Activated T-helper 1 cell treated with anti-CD3 and anti-CD28 coated beads, Interleukin-2, amount 50 U/mL, for 16 hours (primary cell): ENCODE measurements around the gene BICRAL.
"Not testable (repeated sequence)": the region's sequence is repeated elsewhere in the genome, so short reads cannot be mapped to it uniquely, and the experiment has no call there.

ENCODE experiments used
- DNase-seq, 2 donors: peaks; one replicate each; pipeline ENCODE4 v3.0.0-alpha.2; 2020; ENCODE audit warnings: low read depth in 1 of 2, low spot score in 1 of 2

BICRAL gene, protein sequence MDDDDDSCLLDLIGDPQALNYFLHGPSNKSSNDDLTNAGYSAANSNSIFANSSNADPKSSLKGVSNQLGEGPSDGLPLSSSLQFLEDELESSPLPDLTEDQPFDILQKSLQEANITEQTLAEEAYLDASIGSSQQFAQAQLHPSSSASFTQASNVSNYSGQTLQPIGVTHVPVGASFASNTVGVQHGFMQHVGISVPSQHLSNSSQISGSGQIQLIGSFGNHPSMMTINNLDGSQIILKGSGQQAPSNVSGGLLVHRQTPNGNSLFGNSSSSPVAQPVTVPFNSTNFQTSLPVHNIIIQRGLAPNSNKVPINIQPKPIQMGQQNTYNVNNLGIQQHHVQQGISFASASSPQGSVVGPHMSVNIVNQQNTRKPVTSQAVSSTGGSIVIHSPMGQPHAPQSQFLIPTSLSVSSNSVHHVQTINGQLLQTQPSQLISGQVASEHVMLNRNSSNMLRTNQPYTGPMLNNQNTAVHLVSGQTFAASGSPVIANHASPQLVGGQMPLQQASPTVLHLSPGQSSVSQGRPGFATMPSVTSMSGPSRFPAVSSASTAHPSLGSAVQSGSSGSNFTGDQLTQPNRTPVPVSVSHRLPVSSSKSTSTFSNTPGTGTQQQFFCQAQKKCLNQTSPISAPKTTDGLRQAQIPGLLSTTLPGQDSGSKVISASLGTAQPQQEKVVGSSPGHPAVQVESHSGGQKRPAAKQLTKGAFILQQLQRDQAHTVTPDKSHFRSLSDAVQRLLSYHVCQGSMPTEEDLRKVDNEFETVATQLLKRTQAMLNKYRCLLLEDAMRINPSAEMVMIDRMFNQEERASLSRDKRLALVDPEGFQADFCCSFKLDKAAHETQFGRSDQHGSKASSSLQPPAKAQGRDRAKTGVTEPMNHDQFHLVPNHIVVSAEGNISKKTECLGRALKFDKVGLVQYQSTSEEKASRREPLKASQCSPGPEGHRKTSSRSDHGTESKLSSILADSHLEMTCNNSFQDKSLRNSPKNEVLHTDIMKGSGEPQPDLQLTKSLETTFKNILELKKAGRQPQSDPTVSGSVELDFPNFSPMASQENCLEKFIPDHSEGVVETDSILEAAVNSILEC

DNA sequence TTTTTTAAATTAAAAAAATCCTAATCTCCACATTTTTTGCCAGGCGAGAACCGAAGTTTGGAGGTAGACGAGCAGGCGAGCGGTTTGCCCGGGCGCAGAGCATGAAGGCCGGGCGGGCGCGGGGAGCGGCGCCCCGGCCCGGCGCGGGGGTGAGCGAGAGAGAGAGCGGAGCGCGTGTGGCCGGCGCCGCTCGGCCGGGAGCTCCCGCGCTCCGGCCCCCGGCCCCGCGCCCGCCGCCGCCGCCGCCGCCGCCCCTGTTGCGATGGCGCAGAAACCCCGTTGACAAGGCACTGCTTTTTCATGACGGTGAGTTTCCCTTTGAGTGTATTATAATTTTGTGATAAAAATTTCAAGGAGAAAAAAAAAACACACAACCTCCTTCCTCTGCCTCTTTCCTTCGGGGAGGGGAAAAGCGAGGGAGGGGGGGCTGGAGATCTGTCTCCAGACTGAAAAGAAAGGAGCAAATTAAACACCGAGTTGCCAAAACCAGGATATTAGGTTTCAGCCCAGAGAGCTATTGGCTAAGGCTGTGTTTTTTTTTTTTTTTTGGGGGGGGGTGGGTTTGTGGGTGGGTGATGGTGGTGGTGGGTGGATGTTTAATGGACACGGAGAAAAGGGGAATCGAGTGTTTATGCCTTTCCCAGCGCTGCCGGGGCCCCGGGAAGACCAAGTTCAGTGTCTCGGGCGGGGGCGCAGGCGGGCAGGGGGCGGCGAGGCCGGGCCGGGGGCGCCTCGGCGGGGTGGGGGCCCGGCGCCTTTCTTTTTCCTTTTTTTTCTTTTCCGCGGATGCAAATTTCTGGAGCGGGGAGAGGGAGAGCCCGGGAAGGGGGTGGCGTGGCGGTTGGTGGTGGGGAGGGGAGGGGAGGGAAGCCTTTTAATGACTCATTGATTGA, at the start of gene BICRAL:
TSS of gene BICRAL (plus strand) at position 257 of the 893 bp plus-strand sequence. CDS start 39,971 bp downstream, outside the sequence.
- DNase-seq = peak; percentile 41 to 53

DNA sequence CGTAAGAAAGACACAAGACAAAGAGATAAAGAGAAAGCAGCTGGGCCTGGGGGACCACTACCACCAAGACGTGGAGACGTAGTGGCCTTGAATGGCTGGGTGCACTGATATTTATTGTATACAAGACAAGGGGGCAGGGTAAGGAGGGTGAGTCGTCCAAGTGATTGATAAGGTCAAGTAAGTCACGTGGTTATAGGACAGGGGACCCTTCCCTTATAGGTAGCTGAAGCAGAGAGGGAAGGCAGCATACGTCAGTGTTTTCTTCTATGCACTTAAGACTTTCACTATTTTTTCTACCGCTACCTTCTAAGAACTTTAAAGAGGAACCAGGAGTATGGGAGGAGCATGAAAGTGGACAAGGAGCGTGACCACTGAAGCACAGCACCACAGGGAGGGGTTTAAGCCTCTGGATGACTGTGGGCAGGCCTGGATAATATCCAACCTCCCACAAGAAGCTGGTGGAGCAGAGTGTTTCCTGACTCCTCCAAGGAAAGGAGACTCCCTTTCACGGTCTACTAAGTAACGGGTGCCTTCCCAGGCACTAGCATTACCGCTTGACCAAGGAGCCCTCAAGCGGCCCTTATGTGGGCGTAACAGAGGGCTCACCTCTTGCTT, 47.9 kb upstream of the BICRAL start:
- not testable (repeated sequence) for DNase-seq

DNA sequence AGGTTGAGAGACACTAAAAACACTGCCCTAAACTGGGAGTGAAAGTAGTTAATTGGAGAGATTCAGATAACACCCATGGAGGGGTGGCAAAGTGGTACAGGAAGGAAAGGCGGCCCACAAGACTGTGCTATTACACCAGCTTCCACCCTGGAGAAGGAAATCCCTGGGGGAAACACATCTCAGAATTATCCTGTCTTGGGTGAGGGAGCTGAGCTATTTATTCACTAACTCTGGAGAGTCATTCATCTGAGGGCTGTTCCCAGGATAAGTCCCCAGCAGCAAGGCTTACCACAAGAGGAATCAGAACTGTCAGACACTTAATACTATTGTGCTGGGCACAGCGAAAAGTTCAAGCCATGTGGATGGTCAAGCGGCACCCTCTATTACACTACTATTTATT, 45.9 kb upstream of the BICRAL start:
- no peak for DNase-seq

DNA sequence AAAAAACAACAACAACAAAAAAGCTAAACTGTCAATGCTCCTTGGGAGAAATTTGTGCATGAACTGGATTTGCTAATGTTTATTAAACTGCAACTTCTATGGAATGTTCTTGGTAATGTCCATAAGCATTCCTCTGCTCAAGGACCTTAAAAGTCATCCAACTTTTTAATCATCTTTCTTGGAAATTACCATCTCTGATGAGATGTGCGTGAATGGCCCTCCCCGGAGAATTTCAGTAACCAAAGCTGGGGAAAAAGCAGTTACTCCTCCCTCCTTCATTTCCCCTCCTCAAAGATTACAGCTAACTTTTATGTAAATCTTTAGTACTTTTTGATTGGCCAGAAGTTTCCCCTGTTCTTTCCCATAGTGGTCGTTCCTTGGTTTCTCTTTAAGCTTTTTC, 41.1 kb upstream of the BICRAL start:
- no peak for DNase-seq

DNA sequence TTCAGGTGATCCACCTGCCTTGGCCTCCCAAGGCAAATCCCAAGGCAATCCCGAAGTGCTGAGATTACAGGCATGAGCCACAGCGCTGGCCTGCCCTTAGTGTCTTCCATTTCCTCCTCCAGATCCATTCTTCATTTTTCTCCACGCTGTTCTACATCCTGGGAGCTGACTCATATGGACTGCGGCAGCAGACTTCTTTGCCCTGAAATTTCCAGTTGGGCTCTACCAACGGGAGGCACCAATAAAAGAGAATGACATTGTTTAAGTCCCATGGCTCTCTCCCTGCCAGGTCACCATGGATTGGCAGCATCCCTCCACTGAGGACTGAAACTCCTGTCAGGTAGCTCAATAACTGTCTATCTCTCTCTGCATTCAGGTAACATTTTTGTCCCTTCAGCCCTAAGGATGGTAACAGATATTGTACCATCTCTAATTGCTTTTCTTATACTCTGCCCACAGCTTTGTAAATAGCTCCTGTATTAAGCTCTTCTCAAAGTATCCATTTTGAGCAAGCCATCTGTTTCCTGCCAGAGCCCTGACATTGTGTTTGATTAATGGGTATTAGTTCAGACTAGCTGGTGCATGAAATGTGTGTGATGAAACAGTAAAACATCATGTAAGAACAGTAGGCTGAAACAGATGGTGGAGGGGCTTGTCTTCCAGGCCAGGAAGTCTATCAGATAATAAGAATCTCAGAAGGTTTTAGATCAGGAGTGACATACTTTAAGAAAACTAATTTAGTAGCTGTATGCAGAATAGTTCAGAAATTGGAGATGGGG, 39.5 kb upstream of the BICRAL start:
- DNase-seq = no peak

DNA sequence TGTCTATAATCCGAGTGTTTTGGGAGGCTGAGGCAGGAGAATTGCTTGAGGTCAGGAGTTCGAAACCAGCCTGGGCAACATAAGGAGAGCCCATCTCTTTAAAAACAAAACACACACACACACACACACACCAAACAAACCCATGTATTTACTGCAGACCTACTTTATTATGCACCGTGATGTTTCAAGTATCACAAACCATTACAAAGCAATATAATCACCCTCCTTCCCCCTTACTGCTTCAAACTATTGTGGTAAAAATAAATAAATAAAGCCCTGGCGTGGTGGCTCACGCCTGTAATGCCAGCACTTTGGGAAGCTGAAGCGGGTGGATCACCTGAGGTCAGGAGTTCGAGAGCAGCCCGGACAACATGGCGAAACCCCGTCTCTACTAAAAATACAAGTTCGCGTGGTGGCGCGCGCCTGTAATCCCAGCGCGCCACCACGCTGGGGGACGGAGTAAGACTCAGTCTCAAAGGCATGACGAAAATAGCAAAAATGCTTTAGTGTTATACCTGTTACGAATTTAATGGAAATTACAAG, 37.4 kb upstream of the BICRAL start:
- no peak for DNase-seq

DNA sequence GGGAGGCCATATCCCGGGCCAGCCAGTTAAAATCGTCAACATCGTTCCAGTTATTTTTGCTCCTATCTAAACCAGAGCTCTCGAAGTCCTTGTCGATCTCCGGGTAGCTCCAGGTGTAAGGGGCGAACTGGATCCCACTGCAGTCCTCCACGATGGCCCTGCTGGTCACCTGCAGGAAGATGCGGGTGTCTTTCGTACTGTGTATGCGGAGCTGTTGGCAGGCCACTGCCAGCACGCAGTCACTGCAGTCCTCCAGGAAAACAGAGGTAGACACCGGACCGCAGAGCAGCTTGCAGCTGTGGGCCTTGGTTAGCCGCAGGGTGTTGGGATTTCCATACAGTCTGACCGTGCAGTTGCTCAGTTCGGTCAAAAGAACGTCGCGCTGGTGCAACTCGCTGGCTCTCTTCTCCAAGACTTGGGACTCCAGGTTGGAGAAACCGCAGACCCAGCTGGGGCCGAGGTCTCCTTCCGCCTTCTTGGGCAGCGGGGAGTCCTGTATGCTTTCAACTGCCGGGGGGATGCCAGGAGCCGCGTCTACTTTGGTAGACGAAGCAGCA, 36.7 kb upstream of the BICRAL start:
- DNase-seq = no peak

DNA sequence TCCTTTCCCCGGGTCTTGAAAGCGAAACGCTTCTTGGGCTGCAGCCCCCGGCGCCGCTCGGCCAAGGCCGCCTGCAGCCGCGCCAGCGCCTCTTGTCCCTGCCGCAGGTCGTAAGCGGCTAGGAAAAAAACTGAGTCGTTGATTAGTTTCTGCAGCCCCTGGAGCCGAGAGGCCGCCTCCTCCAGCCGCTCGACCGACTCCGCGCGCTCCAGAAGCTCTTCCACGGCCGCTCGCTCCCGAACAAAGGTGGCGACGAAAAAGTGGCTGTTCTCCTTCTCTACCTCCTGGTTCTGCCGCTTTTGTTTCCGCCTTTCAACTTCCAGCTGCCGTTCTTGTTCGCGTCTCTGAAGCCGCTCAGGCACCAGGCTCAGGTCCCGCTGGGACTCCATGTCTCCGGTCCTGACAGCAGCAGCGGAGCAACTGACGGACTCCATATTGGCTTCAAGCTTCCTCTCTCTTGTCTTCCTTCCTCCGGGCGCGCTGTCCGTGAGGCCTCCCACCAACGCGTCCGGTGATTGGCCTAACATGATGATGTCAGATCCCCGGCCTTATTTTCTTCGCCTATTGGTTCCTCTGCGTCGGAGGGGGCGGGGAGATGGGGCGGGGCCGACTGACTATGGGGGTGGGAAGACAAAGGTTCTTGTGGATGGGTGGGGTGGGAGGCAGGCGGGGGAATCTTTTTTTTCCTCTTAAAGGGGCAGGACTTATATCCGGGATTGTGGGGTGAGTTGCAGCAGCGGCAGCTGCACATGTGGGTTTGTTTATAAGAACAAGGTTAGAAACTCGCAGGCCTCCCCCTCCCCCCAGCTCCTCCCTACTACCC, 36.0 kb upstream of the BICRAL start, which contains the start of gene TBCC:
TSS of gene TBCC (minus strand) at position 464 of the 823 bp plus-strand sequence. CDS start at position 434, 30 bp downstream.
- peak; percentile 85 to 89 for DNase-seq

DNA sequence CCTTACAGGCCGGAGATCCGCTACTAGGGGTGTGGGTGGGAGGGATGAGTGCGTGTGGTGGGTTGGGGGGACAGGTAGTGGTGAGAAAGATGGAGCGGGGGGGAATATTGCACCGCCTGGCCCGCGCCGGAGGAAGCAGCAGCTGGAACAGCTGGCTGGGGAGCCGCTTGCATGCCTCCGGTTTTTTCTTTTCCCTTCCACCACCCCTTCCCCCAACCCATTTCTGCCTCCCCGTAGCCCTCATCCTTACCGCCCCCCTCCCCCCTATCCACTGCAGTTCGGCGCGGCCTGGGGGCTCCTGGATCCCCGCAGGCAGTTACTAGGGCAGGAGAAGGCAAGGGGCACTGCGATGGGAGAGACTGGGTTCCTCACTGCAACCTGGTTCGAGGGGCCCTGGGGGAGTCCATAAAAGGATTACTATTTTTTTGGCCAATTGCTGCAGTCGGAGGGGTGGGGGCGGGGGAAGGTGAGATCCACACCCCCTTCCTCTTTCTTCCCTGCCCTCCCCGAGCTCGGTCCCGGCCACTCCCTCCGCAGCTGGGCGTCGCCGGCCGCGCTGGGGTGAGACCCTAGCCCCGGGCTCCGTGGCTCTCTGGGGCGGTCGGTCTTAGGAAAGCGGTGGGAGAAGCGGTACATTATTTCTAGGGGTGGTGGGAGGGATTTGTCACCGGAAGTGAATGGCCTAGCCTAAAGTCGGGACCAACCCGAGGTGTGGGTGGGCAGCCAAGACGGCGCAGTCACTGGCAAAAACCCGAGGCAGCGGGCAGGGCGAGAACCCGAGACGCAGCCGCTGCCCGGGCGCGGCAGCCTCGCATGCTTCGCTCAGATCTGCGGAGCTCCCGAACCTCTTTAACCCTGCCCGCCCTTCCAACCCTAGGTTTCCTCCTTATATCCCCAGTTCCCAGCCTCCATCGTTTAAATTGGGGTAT, 35.1 kb upstream of the BICRAL start:
- DNase-seq = peak; percentile 63 to 67

DNA sequence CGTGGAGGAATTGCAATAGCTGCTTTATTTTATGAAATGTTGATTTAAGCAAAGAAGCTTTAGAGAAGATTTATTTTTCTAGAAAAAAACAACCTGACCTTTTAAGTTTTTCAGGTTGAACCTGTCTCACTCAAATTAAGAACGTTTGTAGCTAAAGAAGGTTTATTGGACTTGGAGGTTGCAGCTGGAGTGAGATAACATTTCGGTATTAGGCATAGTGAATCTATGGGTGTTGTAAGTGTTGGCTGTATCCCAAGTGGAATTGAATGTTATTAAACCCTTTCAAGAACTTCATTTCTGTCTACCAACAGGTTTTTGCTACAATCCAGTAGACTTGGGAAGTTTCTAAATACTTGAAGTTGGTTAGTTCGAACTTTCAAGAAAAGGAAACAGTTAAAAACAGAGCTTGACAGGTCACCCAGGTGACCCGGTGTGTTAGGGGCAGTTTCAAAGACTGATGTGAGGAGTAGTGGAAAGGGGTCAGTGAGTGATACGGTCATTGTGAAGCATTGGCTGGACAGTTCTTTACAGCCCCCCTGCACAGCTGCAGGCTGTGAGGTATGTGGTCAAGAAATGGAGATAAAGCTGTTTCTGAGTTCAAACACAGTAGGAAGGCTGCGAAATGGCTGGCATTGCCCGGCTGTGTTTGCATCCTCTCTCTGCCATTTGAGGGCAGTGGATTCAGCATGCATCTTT, 33.5 kb upstream of the BICRAL start:
- no peak for DNase-seq

DNA sequence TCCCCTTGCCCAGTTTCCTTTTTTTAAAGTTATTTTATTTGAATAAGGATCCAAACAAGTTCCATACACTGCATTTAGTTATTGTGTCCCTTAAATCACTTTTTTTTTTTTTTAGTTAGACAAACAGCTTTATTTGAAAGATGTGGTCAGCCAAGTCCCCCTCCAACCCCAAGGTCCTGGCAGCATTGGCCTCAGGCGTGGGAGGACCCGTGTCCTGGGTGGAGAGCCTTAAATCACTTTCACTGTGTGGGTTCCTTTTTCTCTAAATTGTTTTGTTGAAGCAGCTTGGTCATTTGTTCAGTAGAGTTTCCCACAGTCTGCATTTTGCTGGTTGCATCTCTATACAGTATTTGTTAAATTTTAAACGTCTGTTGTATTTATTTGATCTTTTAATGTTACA, 30.8 kb upstream of the BICRAL start:
- DNase-seq = no peak

DNA sequence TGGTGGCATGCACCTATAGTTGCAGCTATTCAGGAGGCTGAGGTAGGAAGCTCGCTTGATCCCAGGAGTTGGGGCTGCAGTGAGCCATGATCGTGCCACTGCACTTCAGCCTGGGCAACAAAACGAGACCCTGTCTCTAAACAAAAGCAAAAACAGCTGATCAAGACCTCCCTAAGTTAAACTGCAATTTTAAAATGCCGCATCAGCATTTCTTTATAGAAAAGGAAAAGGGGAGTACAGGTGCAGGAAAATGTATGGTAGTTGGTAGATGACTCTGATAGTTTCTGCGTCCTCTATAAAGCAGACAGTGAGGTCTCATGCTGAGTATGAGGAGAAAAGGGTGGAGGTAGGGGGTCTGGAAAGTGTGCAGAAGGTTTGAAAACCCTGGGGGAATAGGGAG, 27.1 kb upstream of the BICRAL start:
- no peak for DNase-seq

DNA sequence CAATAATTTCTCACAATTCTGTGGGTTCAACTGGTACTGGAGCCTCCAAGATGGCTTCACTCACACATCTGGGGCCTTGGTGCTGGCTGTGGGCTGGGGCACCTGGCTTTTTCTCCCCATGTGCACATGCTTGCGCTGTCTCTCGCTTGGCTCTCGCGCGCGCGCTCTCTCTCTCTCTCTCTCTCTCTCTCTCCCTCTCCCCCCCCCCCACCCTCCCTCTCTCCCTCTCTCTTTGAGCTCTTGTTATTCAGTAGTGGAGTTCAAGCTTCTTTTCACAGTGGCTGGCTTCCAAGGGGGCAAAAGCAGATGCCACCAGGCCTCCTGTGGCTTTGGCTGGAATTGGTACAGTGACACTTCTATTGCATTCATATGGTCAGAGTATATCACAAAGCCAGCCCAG, 25.1 kb upstream of the BICRAL start:
- no peak for DNase-seq

DNA sequence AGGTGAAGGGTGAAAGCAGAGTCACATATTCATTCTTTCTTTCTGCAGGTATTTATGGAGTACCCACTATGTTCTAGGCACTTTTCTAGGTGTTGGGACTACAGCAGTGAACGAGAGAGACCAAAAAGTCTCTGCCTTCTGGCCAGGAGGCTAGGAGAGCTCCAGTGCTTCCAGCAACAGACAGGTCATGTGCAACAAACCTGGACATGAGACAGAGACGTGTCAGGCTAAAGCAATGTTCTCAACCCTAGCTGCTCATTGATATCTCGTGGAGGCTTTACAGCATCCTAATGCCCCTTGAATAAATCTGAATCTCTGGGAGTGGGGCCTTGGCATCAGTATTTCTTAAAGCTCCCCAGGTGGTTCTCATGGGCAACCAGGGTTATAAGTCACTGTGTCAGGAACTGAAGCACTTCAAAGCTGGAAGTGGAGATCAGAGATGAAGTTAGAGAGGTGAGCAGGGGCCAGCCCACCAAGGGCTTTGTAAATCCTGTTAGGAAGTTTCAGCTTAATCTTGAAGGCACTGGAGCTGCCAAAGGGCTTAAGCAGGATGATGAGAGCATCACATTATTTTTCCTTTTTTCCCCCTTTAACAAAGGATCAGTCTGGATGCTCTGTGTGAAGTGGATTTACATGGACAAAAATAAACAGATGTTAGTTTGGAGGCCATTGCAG, 23.0 kb upstream of the BICRAL start:
- no peak for DNase-seq

DNA sequence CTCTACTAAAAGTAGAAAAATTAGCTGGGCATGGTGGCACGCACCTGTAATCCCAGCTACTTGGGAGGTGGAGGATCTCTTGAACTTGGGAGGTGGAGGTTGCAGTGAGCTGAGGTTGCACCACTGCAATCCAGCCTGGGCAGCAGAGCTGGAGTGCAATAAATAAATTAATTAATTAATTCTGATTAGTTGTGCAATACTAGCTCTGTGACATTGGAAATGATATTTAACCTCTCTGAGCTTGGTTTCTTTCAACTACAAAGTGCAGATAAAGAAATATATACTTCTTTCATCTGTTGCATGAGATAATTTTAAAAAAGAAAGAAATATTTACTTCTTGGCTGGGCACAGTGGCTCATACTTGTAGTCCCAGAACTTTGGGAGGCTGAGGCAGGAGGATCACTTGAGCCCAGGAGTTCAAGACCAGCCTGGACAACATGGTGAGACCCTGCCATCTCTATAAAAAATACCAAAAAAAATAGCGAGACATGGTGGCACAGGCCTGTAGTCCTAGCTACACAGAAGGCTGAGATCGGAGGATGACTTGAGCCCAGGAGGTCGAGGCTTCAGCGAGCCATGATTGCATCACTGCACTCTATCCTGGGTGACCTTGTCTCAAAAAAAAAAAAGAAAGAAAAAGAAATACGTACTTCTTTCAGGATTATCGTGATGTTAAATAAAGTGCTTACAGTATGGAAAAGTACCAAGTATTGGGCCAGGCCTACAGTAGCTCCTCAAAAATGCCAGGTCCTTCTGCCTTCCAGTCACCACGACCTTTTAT, 20.4 kb upstream of the BICRAL start:
- no peak for DNase-seq
